Caco-2 (cell line): Measurements from ENCODE around the gene ZNF419. TPM values are rescaled to one million over a fixed set of nuclear protein-coding genes. Genes with fewer than 3 reads are reported as not detected.

Experiments
- BruUV-seq: library from RNA; stranded (reverse); fragments of 400-500 nt; replicated peaks from 2 replicates; lab custom pipeline; 2021; lab: Mats Ljungman, UMichigan
- CTCF ChIA-PET: fragments of 300-600 bp; sonication (Branson Sonifier 250); formaldehyde crosslinking; loops from one replicate; lab custom pipeline; 2022; ENCODE audit warnings: antibody characterized with exemption; lab: Charles Lee
- POLR2A ChIA-PET: fragments of 300-600 bp; sonication (Branson Sonifier 250); formaldehyde crosslinking; loops from one replicate; lab custom pipeline; 2022; ENCODE audit warnings: antibody characterized with exemption; lab: Charles Lee
- DNase-seq, 2 experiments: peaks; one replicate each; pipeline versions ENCODE4 v3.0.0 to v3.0.0-alpha.2; 2020 to 2022
- H3K27me3 ChIP-seq: replicated peaks from 2 replicates; pipeline ENCODE4 v1.6.0; 2011; ENCODE audit warnings: low read length; ENCODE audit not compliant: control insufficient read depth, insufficient read depth
- H3K36me3 ChIP-seq: 2 replicates; pipeline ENCODE4 v1.5.1; 2011; ENCODE audit warnings: low read length; ENCODE audit not compliant: control insufficient read depth, insufficient read depth
- H3K4me1 ChIP-seq: fragments of 250-450 bp; sonication (Bioruptor Pico); 2 replicates; pipeline ENCODE4 v1.5.1; 2020; ENCODE audit warnings: mild to moderate bottlenecking
- H3K4me3 ChIP-seq: 2 replicates; pipeline ENCODE4 v1.5.1; 2011; ENCODE audit warnings: low read depth, mild to moderate bottlenecking, control low read depth, low read length
- H3K9me3 ChIP-seq: fragments of 250-450 bp; sonication (Bioruptor Pico); 2 replicates; pipeline ENCODE4 v1.5.1; 2020; ENCODE audit warnings: mild to moderate bottlenecking, moderate library complexity
- H3K27ac Mint-ChIP-seq: one replicate; pipeline ENCODE4 v1.8.0; 2022; ENCODE audit warnings: mixed read lengths; ENCODE audit not compliant: unreplicated experiment
- H3K27me3 Mint-ChIP-seq: one replicate; pipeline ENCODE4 v1.8.0; 2022; ENCODE audit warnings: mixed read lengths; ENCODE audit not compliant: insufficient read depth, unreplicated experiment
- H3K36me3 Mint-ChIP-seq: one replicate; pipeline ENCODE4 v1.8.0; 2022; ENCODE audit warnings: mild to moderate bottlenecking, mixed read lengths; ENCODE audit not compliant: insufficient read depth, unreplicated experiment
- H3K4me1 Mint-ChIP-seq: one replicate; pipeline ENCODE4 v1.8.0; 2022; ENCODE audit warnings: low read depth, mixed read lengths; ENCODE audit not compliant: unreplicated experiment
- H3K4me3 Mint-ChIP-seq: one replicate; pipeline ENCODE4 v1.8.0; 2022; ENCODE audit warnings: mild to moderate bottlenecking, moderate library complexity, mixed read lengths; ENCODE audit not compliant: unreplicated experiment
- H3K9me3 Mint-ChIP-seq: one replicate; pipeline ENCODE4 v1.8.0; 2022; ENCODE audit warnings: mixed read lengths; ENCODE audit not compliant: unreplicated experiment
- intact Hi-C: fragments of 100-400 bp; cut with micrococcal nuclease; formaldehyde crosslinking; loops from one replicate; pipeline ENCODE4 v1.10.0; 2022; ENCODE audit not compliant: unreplicated experiment
- total RNA-seq: library from RNA; stranded (reverse); gene quantifications from 2 replicates; pipeline ENCODE4 v1.2.3, GENCODE V29; 2022
- TF ChIP-seq, protein P1 (sequence below), 2 experiments: fragments of 200-600 bp in 1 of 2; IDR thresholded peaks; 1 replicate in 1 of 2; 2 replicates in 1 of 2; pipeline versions ENCODE4 v1.5.1 to v1.8.0; 2011 to 2022; ENCODE audit warnings: antibody characterized with exemption in 1 of 2, control low read depth in 1 of 2, inconsistent platforms in 1 of 2, low read depth in 1 of 2, low read length in 1 of 2, mild to moderate bottlenecking in 1 of 2, moderate library complexity in 1 of 2; ENCODE audit not compliant: insufficient read depth in 1 of 2, severe bottlenecking in 1 of 2, unreplicated experiment in 1 of 2

Gene ZNF419
- total RNA-seq, 1 experiment from 2014 or later, result 16.9 TPM

DNA sequence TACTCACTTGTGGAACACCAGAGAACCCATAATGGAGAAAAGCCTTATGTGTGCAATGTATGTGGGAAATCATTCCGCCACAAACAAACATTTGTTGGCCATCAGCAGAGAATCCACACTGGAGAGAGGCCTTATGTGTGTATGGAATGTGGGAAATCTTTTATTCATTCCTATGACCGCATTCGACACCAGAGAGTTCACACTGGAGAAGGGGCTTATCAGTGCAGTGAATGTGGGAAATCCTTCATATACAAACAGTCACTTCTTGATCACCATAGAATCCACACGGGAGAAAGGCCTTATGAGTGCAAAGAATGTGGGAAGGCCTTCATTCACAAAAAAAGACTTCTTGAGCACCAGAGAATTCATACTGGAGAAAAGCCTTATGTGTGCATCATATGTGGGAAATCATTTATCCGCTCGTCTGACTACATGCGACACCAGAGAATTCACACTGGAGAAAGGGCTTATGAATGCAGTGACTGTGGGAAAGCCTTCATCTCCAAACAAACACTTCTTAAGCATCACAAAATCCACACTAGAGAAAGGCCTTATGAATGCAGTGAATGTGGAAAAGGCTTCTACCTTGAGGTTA, 50.5 kb downstream of the ZNF419 start:
- Histone ChIP-seq H3K27me3 (no peaks in the 10 kb centered on the region), H3K4me1 (no peaks in the 10 kb centered on the region), H3K4me3 (no peak overlapping the region), H3K36me3 (peaks cover 5% of the 10 kb centered on the region), H3K9me3 (peaks cover 32% of the 10 kb centered on the region)
- Mint-ChIP-seq H3K4me3 (no peak overlapping the region), H3K9me3 (peaks cover 73% of the 10 kb centered on the region), H3K36me3 (peaks cover 66% of the 10 kb centered on the region), H3K27me3 (no peaks in the 10 kb centered on the region), H3K4me1 (no peaks in the 10 kb centered on the region), H3K27ac (no peak overlapping the region)
- ChIA-PET POLR2A (no interaction called here), CTCF (no interaction called here)
- intact Hi-C loops, result no loop called here
- DNase-seq, result no peak
- BruUV-seq, result no TSS peak
- TF ChIP-seq, protein P1, sequence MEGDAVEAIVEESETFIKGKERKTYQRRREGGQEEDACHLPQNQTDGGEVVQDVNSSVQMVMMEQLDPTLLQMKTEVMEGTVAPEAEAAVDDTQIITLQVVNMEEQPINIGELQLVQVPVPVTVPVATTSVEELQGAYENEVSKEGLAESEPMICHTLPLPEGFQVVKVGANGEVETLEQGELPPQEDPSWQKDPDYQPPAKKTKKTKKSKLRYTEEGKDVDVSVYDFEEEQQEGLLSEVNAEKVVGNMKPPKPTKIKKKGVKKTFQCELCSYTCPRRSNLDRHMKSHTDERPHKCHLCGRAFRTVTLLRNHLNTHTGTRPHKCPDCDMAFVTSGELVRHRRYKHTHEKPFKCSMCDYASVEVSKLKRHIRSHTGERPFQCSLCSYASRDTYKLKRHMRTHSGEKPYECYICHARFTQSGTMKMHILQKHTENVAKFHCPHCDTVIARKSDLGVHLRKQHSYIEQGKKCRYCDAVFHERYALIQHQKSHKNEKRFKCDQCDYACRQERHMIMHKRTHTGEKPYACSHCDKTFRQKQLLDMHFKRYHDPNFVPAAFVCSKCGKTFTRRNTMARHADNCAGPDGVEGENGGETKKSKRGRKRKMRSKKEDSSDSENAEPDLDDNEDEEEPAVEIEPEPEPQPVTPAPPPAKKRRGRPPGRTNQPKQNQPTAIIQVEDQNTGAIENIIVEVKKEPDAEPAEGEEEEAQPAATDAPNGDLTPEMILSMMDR (IDR thresholded peaks at IDR 0.05; ENCODE audit: insufficient read depth in 1 of 2, low read depth in 1 of 2, low read length in 1 of 2, severe bottlenecking in 1 of 2, unreplicated experiment in 1 of 2), result no peak

Other genes starting within 250 kb of the ZNF419 start
- 13.6 and 13.8 TPM in 2 replicates for gene ZNF805, start 247.1 kb upstream of the ZNF419 start, total RNA-seq
- gene ZNF460, start 207.3 kb upstream of the ZNF419 start, total RNA-seq, result 54.1 and 60.9 TPM in 2 replicates
- gene ZNF543, start 167.3 kb upstream of the ZNF419 start, total RNA-seq, result 3.3 and 3.5 TPM in 2 replicates
- 0.07 and 0.09 TPM in 2 replicates for gene ZNF304, start 136.5 kb upstream of the ZNF419 start, total RNA-seq
- 7.0 and 8.6 TPM in 2 replicates for gene TRAPPC2B, start 124.2 kb upstream of the ZNF419 start, total RNA-seq
- 0.95 and 1.8 TPM in 2 replicates for gene ZNF547, start 124.2 kb upstream of the ZNF419 start, total RNA-seq
- gene ZNF548, start 97.9 kb upstream of the ZNF419 start, total RNA-seq, result 4.9 and 5.5 TPM in 2 replicates
- gene ZNF17, start 76.6 kb upstream of the ZNF419 start, total RNA-seq, result 7.2 and 9.5 TPM in 2 replicates
- 14.6 and 15.9 TPM in 2 replicates for gene ZNF749, start 52.4 kb upstream of the ZNF419 start, total RNA-seq
- gene VN1R1, start 30.6 kb upstream of the ZNF419 start, total RNA-seq, result 0.11 TPM in 1 of 2 replicates, not detected in the other
- gene ZNF772, start 10.2 kb upstream of the ZNF419 start, total RNA-seq, result 1.2 and 1.7 TPM in 2 replicates
- gene ZNF773, start 12.2 kb downstream of the ZNF419 start, total RNA-seq, result 7.7 and 10.0 TPM in 2 replicates
- gene ZNF549, start 39.6 kb downstream of the ZNF419 start, total RNA-seq, result 5.2 and 5.5 TPM in 2 replicates
- gene ZNF550, start 72.1 kb downstream of the ZNF419 start, total RNA-seq, result 11.2 and 11.5 TPM in 2 replicates
- gene ZNF416, start 91.2 kb downstream of the ZNF419 start, total RNA-seq, result 5.5 and 6.1 TPM in 2 replicates
- gene ZIK1, start 96.4 kb downstream of the ZNF419 start, total RNA-seq, result not detected in 2 replicates
- 8.6 and 8.8 TPM in 2 replicates for gene ZNF530, start 112.1 kb downstream of the ZNF419 start, total RNA-seq
- 6.6 and 6.8 TPM in 2 replicates for gene ZNF134, start 126.5 kb downstream of the ZNF419 start, total RNA-seq
- gene ZNF211, start 145.4 kb downstream of the ZNF419 start, total RNA-seq, result 10.5 and 13.3 TPM in 2 replicates
- gene ZSCAN4, start 181.2 kb downstream of the ZNF419 start, total RNA-seq, result not detected in 2 replicates
- gene ZNF551, start 194.2 kb downstream of the ZNF419 start, total RNA-seq, result 12.7 and 14.8 TPM in 2 replicates
- not detected in 2 replicates for gene ZNF154, start 221.5 kb downstream of the ZNF419 start, total RNA-seq
- not detected in 2 replicates for gene ZNF671, start 239.9 kb downstream of the ZNF419 start, total RNA-seq